ENCODE measurements around the gene C16orf92.

The C16orf92 gene

GRCh38 chr16:30009085-30009862 lies 13.7 kb upstream of the C16orf92 start:
- no peak for DNase-seq (ENCODE audit: low read depth in 1 of 2, low spot score in 1 of 2)
- Histone ChIP-seq H3K27me3 (ENCODE audit: insufficient read depth, poor library complexity, severe bottlenecking) (no peaks in the 10 kb centered on the region), H3K4me3 (replicated peaks; ENCODE audit: insufficient read depth, low read length) (no peak overlapping the region), H3K27ac (replicated peaks) (no peak overlapping the region)
- TF ChIP-seq, protein P1, sequence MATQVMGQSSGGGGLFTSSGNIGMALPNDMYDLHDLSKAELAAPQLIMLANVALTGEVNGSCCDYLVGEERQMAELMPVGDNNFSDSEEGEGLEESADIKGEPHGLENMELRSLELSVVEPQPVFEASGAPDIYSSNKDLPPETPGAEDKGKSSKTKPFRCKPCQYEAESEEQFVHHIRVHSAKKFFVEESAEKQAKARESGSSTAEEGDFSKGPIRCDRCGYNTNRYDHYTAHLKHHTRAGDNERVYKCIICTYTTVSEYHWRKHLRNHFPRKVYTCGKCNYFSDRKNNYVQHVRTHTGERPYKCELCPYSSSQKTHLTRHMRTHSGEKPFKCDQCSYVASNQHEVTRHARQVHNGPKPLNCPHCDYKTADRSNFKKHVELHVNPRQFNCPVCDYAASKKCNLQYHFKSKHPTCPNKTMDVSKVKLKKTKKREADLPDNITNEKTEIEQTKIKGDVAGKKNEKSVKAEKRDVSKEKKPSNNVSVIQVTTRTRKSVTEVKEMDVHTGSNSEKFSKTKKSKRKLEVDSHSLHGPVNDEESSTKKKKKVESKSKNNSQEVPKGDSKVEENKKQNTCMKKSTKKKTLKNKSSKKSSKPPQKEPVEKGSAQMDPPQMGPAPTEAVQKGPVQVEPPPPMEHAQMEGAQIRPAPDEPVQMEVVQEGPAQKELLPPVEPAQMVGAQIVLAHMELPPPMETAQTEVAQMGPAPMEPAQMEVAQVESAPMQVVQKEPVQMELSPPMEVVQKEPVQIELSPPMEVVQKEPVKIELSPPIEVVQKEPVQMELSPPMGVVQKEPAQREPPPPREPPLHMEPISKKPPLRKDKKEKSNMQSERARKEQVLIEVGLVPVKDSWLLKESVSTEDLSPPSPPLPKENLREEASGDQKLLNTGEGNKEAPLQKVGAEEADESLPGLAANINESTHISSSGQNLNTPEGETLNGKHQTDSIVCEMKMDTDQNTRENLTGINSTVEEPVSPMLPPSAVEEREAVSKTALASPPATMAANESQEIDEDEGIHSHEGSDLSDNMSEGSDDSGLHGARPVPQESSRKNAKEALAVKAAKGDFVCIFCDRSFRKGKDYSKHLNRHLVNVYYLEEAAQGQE (IDR thresholded peaks at IDR 0.05; ENCODE audit: insufficient replicate concordance, low read depth), result no peak
- TF ChIP-seq CTCF (IDR thresholded peaks at IDR 0.05; ENCODE audit: insufficient read depth, low read length), result no peak
- no peak for TF ChIP-seq SPI1 (IDR thresholded peaks at IDR 0.05; ENCODE audit: borderline replicate concordance, low read depth)
- no peak for TF ChIP-seq GABPA (IDR thresholded peaks at IDR 0.05; ENCODE audit: low read depth)
- TF ChIP-seq POLR2AphosphoS5 (IDR thresholded peaks at IDR 0.05; ENCODE audit: low read depth), result no peak

- TF ChIP-seq SPI1 (IDR thresholded peaks at IDR 0.05; ENCODE audit: borderline replicate concordance, low read depth) (no peak), GABPA (IDR thresholded peaks at IDR 0.05; ENCODE audit: low read depth) (no peak), CTCF (IDR thresholded peaks at IDR 0.05; ENCODE audit: insufficient read depth, low read length) (no peak), POLR2AphosphoS5 (IDR thresholded peaks at IDR 0.05; ENCODE audit: low read depth) (no peak)
- TF ChIP-seq, protein P1 (IDR thresholded peaks at IDR 0.05; ENCODE audit: insufficient replicate concordance, low read depth), result no peak
- no peak for DNase-seq (ENCODE audit: low read depth in 1 of 2, low spot score in 1 of 2)
- H3K27me3 ChIP-seq (ENCODE audit: insufficient read depth, poor library complexity, severe bottlenecking), result no peaks in the 10 kb centered on the region
- H3K4me3 ChIP-seq (replicated peaks; ENCODE audit: insufficient read depth, low read length), result peak overlapping the region; percentile 64
- H3K27ac ChIP-seq (replicated peaks), result no peak overlapping the region
Observed at GRCh38 chr16:30009990-30010843, 12.8 kb upstream of the C16orf92 start.

DNA sequence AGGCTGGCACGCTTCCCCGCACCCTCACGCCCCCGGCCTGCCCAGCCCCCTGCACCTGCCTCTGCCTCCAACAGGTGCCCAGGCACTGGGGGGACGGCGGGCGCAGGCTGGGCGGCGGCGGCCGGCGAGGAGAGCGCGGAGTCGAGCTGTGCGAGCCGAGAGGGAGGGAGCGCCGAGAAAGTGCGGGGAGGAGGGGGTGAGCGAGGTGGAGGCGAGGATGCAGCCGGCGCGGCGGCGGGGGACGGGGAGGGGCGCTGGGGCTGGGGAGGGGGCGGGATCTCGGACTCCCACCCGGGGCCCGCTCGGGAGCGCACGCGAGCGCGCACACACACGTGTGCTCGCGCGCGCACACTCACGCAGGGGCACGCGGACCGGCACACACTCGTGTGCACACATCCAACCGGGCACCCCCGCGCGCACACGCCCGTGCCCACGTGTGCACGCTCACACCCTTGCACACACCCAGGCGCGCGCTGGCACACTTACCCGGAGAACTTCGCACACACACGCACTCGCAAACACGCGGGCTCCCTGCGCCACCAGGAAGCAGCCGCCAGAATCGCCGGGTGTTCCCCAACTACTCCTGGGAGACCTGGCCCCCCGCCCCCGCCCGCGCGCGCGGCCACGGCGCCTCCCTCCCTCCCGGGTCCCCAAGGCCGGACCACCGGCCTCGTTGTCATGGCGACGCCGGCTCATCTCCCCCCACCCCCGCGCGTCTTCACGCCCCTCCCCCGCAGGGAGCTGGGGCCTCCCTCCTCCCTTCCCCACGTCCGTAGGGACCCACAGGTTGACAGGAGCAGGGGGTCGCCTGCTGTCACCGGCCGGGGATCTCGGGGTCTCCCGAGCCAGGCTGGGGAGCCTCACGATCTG lies 11.9 kb upstream of the C16orf92 start, which contains the start of gene DOC2A:
TSS of gene DOC2A (minus strand) at position 184 of the 870 bp plus-strand sequence. CDS start 805 bp downstream, outside the sequence.
- DNase-seq (ENCODE audit: low read depth in 1 of 2, low spot score in 1 of 2), result peak; percentile 28 to 81
- TF ChIP-seq GABPA (IDR thresholded peaks at IDR 0.05; ENCODE audit: low read depth) (no peak), CTCF (IDR thresholded peaks at IDR 0.05; ENCODE audit: insufficient read depth, low read length) (no peak), POLR2AphosphoS5 (IDR thresholded peaks at IDR 0.05; ENCODE audit: low read depth) (no peak), SPI1 (IDR thresholded peaks at IDR 0.05; ENCODE audit: borderline replicate concordance, low read depth) (no peak)
- TF ChIP-seq, protein P1 (IDR thresholded peaks at IDR 0.05; ENCODE audit: insufficient replicate concordance, low read depth), result no peak
- H3K4me3 ChIP-seq (replicated peaks; ENCODE audit: insufficient read depth, low read length), result peak within 1 kb of the TSS; percentile 64
- no peaks in the 10 kb centered on the region for H3K27me3 ChIP-seq (ENCODE audit: insufficient read depth, poor library complexity, severe bottlenecking)
- no peak within 1 kb of the TSS for H3K27ac ChIP-seq (replicated peaks)

All from HL-60 (cell line).